BE2C (cell line): ENCODE measurements around the gene GPR39.

Experiments used
- DNase-seq: peaks from one replicate; pipeline ENCODE4 v3.0.0-alpha.2; 2020
- H3K27me3 ChIP-seq: fragments of 250-450 bp; sonication (Bioruptor Pico); 2 replicates; pipeline ENCODE4 v1.5.1; 2020; ENCODE audit warnings: mild to moderate bottlenecking
- H3K36me3 ChIP-seq: fragments of 250-450 bp; sonication (Bioruptor Pico); 2 replicates; pipeline ENCODE4 v1.5.1; 2020; ENCODE audit warnings: mild to moderate bottlenecking
- H3K4me1 ChIP-seq: fragments of 250-450 bp; sonication (Bioruptor Pico); 2 replicates; pipeline ENCODE4 v1.5.1; 2020
- H3K4me3 ChIP-seq: 2 replicates; pipeline ENCODE4 v1.5.1; 2011; ENCODE audit warnings: low read depth, low read length
- H3K9me3 ChIP-seq: fragments of 250-450 bp; sonication (Bioruptor Pico); 2 replicates; pipeline ENCODE4 v1.5.1; 2020
- TF ChIP-seq, protein P1 (sequence below): IDR thresholded peaks from 2 replicates; pipeline ENCODE4 v1.5.1; 2012; ENCODE audit warnings: mild to moderate bottlenecking, low read depth, low read length

GPR39 gene

DNA sequence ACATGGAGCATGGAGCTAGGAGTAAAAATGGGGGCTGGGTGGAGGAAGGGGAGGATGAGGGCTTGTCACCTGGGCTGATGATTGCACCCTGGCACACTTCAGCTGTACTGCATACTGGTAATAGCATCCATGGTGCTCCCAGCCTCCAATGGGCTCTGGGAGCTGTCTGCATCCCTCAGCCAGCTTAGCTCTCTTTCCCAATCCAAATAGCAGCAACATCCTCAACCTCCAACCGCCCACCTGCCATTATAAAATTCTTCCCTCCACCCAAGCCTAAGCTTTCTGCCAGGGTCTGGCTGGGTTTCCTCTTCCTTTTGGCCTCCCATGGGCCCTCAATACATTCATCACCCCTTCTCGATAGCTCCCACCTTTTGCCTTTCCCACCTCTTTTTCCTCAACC is 143.3 kb downstream of the GPR39 start:
- no peak for DNase-seq
- Histone ChIP-seq H3K27me3 (no peaks in the 10 kb centered on the region), H3K9me3 (no peaks in the 10 kb centered on the region)

DNA sequence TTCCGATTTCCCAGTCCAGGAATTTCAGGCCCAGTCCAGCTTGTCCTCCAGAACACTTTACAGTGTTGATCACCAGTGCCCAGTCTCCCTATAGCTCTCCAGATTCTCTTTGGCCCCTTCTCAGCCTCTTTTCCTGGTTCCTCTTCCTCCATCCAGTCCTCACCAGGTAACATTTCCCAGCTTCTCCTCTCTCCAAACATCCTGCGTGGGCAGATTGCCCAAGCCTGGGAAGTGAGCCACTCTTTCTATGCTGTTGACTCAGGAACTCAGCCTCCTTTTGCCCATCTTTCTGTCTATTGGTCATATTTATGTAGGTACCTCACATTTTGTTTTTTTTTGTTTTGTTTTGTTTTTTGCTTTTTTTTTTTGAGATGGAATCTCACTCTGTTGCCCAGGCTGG is 144.0 kb downstream of the GPR39 start:
- TF ChIP-seq, protein P1, sequence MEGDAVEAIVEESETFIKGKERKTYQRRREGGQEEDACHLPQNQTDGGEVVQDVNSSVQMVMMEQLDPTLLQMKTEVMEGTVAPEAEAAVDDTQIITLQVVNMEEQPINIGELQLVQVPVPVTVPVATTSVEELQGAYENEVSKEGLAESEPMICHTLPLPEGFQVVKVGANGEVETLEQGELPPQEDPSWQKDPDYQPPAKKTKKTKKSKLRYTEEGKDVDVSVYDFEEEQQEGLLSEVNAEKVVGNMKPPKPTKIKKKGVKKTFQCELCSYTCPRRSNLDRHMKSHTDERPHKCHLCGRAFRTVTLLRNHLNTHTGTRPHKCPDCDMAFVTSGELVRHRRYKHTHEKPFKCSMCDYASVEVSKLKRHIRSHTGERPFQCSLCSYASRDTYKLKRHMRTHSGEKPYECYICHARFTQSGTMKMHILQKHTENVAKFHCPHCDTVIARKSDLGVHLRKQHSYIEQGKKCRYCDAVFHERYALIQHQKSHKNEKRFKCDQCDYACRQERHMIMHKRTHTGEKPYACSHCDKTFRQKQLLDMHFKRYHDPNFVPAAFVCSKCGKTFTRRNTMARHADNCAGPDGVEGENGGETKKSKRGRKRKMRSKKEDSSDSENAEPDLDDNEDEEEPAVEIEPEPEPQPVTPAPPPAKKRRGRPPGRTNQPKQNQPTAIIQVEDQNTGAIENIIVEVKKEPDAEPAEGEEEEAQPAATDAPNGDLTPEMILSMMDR = no peak
- no peak for DNase-seq
- Histone ChIP-seq H3K9me3 (no peaks in the 10 kb centered on the region), H3K36me3 (no peaks in the 10 kb centered on the region), H3K27me3 (no peaks in the 10 kb centered on the region), H3K4me3 (no peak overlapping the region), H3K4me1 (no peaks in the 10 kb centered on the region)

More for the DNA sequence above, 143.3 kb downstream of the GPR39 start:
- TF ChIP-seq, protein P1 = no peak
- H3K36me3 ChIP-seq = no peaks in the 10 kb centered on the region
- H3K4me3 ChIP-seq = no peak overlapping the region
- H3K4me1 ChIP-seq = no peaks in the 10 kb centered on the region

DNA sequence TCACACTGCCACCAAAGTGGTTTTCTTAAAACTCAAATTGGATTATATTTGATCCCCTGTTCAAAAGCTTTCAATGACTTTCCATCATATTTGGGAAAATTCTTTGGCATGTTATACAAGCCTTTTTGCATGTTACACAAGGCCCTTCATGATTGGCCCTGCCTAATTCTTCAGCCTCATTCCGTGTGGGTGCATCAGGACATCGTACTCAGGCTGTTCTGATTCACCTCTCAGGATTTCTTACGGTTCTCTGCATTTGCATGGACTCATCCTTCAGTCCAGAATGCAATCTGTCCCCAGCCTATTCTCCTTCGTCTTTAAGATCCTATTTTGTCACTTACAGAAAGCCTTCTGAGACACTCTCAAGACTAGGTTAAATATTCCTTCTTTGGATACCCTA is 145.6 kb downstream of the GPR39 start:
- TF ChIP-seq, protein P1 = no peak
- H3K9me3 ChIP-seq = no peaks in the 10 kb centered on the region

DNA sequence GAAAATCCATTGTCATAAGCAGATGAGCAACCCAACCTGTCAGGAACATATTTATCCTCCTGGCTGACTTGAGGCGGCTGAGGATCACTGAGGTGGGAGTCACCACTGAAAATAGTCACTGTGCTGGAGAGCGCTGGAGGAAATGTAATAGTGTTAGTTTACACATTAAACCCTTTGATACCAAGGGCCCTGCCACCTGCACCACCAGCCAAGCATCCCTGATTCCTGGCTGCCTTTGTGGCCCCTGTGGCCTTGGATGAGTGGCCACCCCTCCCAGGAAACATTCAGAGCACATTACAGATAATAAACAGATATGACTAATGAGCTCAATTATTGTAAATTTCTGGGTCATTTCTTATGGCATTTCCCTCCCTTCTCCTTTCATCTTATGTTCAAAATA is 147.5 kb downstream of the GPR39 start:
- no peaks in the 10 kb centered on the region for H3K9me3 ChIP-seq
- no peak for DNase-seq
- no peak overlapping the region for H3K4me3 ChIP-seq
- H3K4me1 ChIP-seq = no peaks in the 10 kb centered on the region
- TF ChIP-seq, protein P1 = no peak
- no peaks in the 10 kb centered on the region for H3K36me3 ChIP-seq
- no peaks in the 10 kb centered on the region for H3K27me3 ChIP-seq

More for the DNA sequence above, 145.6 kb downstream of the GPR39 start:
- no peak for DNase-seq
- Histone ChIP-seq H3K4me1 (no peaks in the 10 kb centered on the region), H3K27me3 (no peaks in the 10 kb centered on the region), H3K36me3 (no peaks in the 10 kb centered on the region), H3K4me3 (no peak overlapping the region)

DNA sequence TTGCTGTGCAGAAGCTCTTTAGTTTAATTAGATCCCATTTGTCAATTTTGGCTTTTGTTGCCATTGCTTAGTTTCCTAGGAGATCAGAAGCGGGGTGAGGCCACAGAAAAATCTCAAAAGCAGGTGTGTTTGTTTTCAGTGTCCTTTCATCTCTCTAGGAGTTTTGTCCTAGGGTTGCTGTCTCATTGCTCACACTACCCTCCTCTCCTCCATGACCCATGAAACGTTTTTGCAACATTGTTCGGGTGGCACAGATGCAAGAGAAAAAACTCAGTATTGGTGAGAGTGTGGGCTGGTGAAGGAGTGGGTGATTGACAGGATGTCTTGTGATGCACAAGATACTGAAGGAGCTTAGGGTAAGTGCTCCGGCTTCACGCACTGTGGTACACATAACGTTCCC is 149.8 kb downstream of the GPR39 start:
- DNase-seq = no peak
- no peak overlapping the region for H3K4me3 ChIP-seq
- no peaks in the 10 kb centered on the region for H3K27me3 ChIP-seq
- H3K36me3 ChIP-seq = no peaks in the 10 kb centered on the region
- no peaks in the 10 kb centered on the region for H3K9me3 ChIP-seq
- TF ChIP-seq, protein P1 = no peak
- H3K4me1 ChIP-seq = no peaks in the 10 kb centered on the region

DNA sequence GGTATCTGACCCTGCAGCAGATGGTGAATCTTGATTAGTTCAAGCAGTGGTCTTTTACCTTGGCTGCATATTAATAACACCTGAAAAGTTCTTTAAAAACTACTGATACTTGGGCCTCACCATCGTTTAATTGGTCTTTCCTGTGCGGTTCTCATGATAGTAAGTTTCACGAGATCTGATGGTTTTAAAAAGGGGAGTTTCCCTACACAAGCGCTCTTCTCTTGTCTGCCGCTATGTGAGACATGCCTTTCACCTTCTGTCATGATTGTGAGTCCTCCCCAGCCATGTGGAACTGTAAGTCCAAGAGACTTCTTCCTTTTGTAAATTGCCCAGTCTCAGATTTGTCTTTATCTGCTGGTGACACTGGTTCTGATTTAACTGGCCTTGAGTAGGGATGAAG is 151.1 kb downstream of the GPR39 start:
- Histone ChIP-seq H3K27me3 (no peaks in the 10 kb centered on the region), H3K36me3 (no peaks in the 10 kb centered on the region), H3K4me1 (no peaks in the 10 kb centered on the region), H3K9me3 (no peaks in the 10 kb centered on the region), H3K4me3 (no peak overlapping the region)
- no peak for DNase-seq
- TF ChIP-seq, protein P1 = no peak
